ENCODE results near the gene PDE6A.

GRCh38 chr5:149886692-149887470, 57.7 kb downstream of the PDE6A start:
- TF ChIP-seq FOXA1 (IDR thresholded peaks at IDR 0.05) (no peak), REST (IDR thresholded peaks at IDR 0.05) (no peak), ZBTB33 (IDR thresholded peaks at IDR 0.05) (no peak), SP1 (IDR thresholded peaks at IDR 0.05) (no peak), GABPA (IDR thresholded peaks at IDR 0.05 in 1 of 2, conservative IDR thresholded peaks at IDR 0.05 in 1 of 2) (no peak), JUND (IDR thresholded peaks at IDR 0.05) (no peak)
- TF ChIP-seq, protein P1, sequence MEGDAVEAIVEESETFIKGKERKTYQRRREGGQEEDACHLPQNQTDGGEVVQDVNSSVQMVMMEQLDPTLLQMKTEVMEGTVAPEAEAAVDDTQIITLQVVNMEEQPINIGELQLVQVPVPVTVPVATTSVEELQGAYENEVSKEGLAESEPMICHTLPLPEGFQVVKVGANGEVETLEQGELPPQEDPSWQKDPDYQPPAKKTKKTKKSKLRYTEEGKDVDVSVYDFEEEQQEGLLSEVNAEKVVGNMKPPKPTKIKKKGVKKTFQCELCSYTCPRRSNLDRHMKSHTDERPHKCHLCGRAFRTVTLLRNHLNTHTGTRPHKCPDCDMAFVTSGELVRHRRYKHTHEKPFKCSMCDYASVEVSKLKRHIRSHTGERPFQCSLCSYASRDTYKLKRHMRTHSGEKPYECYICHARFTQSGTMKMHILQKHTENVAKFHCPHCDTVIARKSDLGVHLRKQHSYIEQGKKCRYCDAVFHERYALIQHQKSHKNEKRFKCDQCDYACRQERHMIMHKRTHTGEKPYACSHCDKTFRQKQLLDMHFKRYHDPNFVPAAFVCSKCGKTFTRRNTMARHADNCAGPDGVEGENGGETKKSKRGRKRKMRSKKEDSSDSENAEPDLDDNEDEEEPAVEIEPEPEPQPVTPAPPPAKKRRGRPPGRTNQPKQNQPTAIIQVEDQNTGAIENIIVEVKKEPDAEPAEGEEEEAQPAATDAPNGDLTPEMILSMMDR (IDR thresholded peaks at IDR 0.05; ENCODE audit: low read depth, low read length, missing input control) = no peak

All from liver (tissue), 3 donors.